Mesenchymal stem cell (in vitro differentiated cells and primary cell): ENCODE data around the gene SDK2.

Source experiments
- DNase-seq: peaks from one replicate; pipeline ENCODE4 v3.0.0-alpha.2; 2013
- H2AFZ ChIP-seq: one replicate; pipeline ENCODE4 v1.6.1; 2013; ENCODE audit warnings: low read depth, mild to moderate bottlenecking, control low read depth, inconsistent platforms, low read length, moderate library complexity
- H2AK5ac ChIP-seq: 2 replicates; pipeline ENCODE4 v1.6.1; 2013; ENCODE audit warnings: low read length, moderate library complexity, mild to moderate bottlenecking, inconsistent platforms; ENCODE audit not compliant: severe bottlenecking
- H2BK120ac ChIP-seq: one replicate; pipeline ENCODE4 v1.6.1; 2013; ENCODE audit warnings: low read depth, mild to moderate bottlenecking, inconsistent platforms, low read length, moderate library complexity
- H2BK12ac ChIP-seq, 2 experiments: one replicate each; pipeline ENCODE4 v1.6.1; 2013; ENCODE audit warnings: inconsistent platforms in 2 of 2, low read length in 2 of 2, mild to moderate bottlenecking in 2 of 2, moderate library complexity in 2 of 2, control low read depth in 1 of 2
- H2BK15ac ChIP-seq: one replicate; pipeline ENCODE4 v1.6.1; 2013; ENCODE audit warnings: mild to moderate bottlenecking, low read depth, inconsistent platforms; ENCODE audit not compliant: poor library complexity, severe bottlenecking
- H2BK5ac ChIP-seq: 2 replicates; pipeline ENCODE4 v1.6.1; 2013; ENCODE audit warnings: low read depth, mild to moderate bottlenecking, low read length, control low read depth, inconsistent platforms; ENCODE audit not compliant: poor library complexity, severe bottlenecking
- H3K14ac ChIP-seq, 2 experiments: one replicate each; pipeline ENCODE4 v1.6.1; 2013; ENCODE audit warnings: inconsistent platforms in 2 of 2, low read length in 2 of 2, control low read depth in 1 of 2, mild to moderate bottlenecking in 1 of 2, moderate library complexity in 1 of 2
- H3K18ac ChIP-seq, 2 experiments: one replicate each; pipeline ENCODE4 v1.6.1; 2013; ENCODE audit warnings: inconsistent platforms in 2 of 2, low read length in 2 of 2, control low read depth in 1 of 2, low read depth in 1 of 2, mild to moderate bottlenecking in 1 of 2
- H3K23ac ChIP-seq, 2 experiments: one replicate each; pipeline ENCODE4 v1.6.1; 2013; ENCODE audit warnings: inconsistent platforms in 2 of 2, low read length in 2 of 2, mild to moderate bottlenecking in 2 of 2, moderate library complexity in 2 of 2, control low read depth in 1 of 2
- H3K27ac ChIP-seq: 2 replicates; pipeline ENCODE4 v1.5.1; 2013; ENCODE audit warnings: mild to moderate bottlenecking, moderate library complexity, low read length, control low read depth, inconsistent platforms; ENCODE audit not compliant: poor library complexity, severe bottlenecking
- H3K27me3 ChIP-seq, 2 experiments: 2 replicates each; pipeline versions ENCODE4 v1.6.1 to v1.7.0; 2013; ENCODE audit warnings: low read length in 2 of 2, mild to moderate bottlenecking in 2 of 2, moderate library complexity in 2 of 2, control low read depth in 1 of 2, inconsistent platforms in 1 of 2; ENCODE audit not compliant: control insufficient read depth in 1 of 2, insufficient read depth in 1 of 2
- H3K36me3 ChIP-seq, 2 experiments: 2 replicates each; pipeline versions ENCODE4 v1.6.1 to v1.7.0; 2013; ENCODE audit warnings: low read length in 2 of 2, control low read depth in 1 of 2, inconsistent platforms in 1 of 2, low read depth in 1 of 2, mild to moderate bottlenecking in 1 of 2; ENCODE audit not compliant: insufficient read depth in 2 of 2, control insufficient read depth in 1 of 2
- H3K4ac ChIP-seq, 2 experiments: one replicate each; pipeline ENCODE4 v1.6.1; 2013; ENCODE audit warnings: inconsistent platforms in 2 of 2, low read length in 2 of 2, mild to moderate bottlenecking in 2 of 2, moderate library complexity in 2 of 2, control low read depth in 1 of 2, low read depth in 1 of 2
- H3K4me1 ChIP-seq: 2 replicates; pipeline ENCODE4 v1.6.1; 2013; ENCODE audit warnings: low read depth, low read length, control low read depth; ENCODE audit not compliant: control insufficient read depth, insufficient read depth
- H3K4me2 ChIP-seq: 2 replicates; pipeline ENCODE4 v1.6.1; 2013; ENCODE audit warnings: low read length, mild to moderate bottlenecking, inconsistent platforms; ENCODE audit not compliant: poor library complexity, severe bottlenecking
- H3K4me3 ChIP-seq, 2 experiments: 2 replicates each; pipeline versions ENCODE4 v1.5.1 to v1.7.0; 2013; ENCODE audit warnings: low read length in 2 of 2, mild to moderate bottlenecking in 2 of 2, control low read depth in 1 of 2, low read depth in 1 of 2; ENCODE audit not compliant: insufficient read depth in 1 of 2
- H3K79me1 ChIP-seq: replicated peaks from 2 replicates; pipeline ENCODE4 v1.6.1; 2013; ENCODE audit warnings: mild to moderate bottlenecking, control low read depth, low read length, inconsistent platforms; ENCODE audit not compliant: poor library complexity, severe bottlenecking
- H3K9ac ChIP-seq: 2 replicates; pipeline ENCODE4 v1.7.0; 2013; ENCODE audit warnings: mild to moderate bottlenecking, low read length, moderate library complexity
- H3K9me3 ChIP-seq: 2 replicates; pipeline ENCODE4 v1.7.0; 2013; ENCODE audit warnings: mild to moderate bottlenecking, low read length; ENCODE audit not compliant: control insufficient read depth
- H4K8ac ChIP-seq: one replicate; pipeline ENCODE4 v1.6.1; 2013; ENCODE audit warnings: inconsistent platforms, mild to moderate bottlenecking, low read length, moderate library complexity
- H4K91ac ChIP-seq: one replicate; pipeline ENCODE4 v1.6.1; 2013; ENCODE audit warnings: mild to moderate bottlenecking, low read length, inconsistent platforms
- WGBS: methylation state at CpG from one replicate; pipeline ENCODE4 v1.1.7; 2013; ENCODE audit warnings: mixed read lengths; 5-methylcytosine and 5-hydroxymethylcytosine counted together

SDK2 gene

DNA sequence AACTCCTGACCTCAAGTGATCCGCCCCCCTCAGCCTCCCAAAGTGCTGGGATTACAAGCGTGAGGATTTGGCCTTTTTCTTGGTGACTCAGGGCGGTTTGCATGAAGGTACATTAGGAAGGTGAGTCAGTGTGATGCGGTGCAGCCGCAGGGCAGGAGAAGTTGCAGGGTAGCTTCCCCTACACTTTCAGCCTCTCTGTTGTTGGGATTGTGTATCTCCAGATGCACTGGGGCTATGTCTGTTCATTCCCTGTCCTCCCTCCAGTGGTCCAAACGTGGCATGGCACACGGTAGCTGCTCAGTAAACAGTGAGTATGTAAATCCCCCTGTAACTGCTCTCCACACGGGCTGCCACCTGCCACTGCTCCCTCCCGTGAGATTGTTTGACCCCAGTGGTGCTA is 223.3 kb downstream of the SDK2 start:
- H3K23ac ChIP-seq = no peak overlapping the region
- H3K14ac ChIP-seq = no peak overlapping the region
- peaks cover 2% of the 10 kb centered on the region for H3K4me1 ChIP-seq
- no peak overlapping the region for H4K91ac ChIP-seq
- WGBS = 74% methylated on average over 9 of the region's 9 CpGs
- H3K18ac ChIP-seq = no peak overlapping the region
- H4K8ac ChIP-seq = no peak overlapping the region
- H2BK12ac ChIP-seq = no peak overlapping the region
- H3K4ac ChIP-seq = no peak overlapping the region
- no peak overlapping the region for H2AK5ac ChIP-seq
- no peak overlapping the region for H3K27ac ChIP-seq
- no peak overlapping the region for H2AFZ ChIP-seq
- peaks cover 0 to 15% of the 10 kb centered on the region in 2 experiments for H3K27me3 ChIP-seq
- H3K4me2 ChIP-seq = no peak overlapping the region
- H3K9ac ChIP-seq = no peak overlapping the region
- H2BK15ac ChIP-seq = no peak overlapping the region
- H3K36me3 ChIP-seq = no peaks in the 10 kb centered on the region
- H3K4me3 ChIP-seq = no peak overlapping the region
- no peak overlapping the region for H2BK5ac ChIP-seq
- no peaks in the 10 kb centered on the region for H3K9me3 ChIP-seq
- no peak overlapping the region for H2BK120ac ChIP-seq
- no peaks in the 10 kb centered on the region for H3K79me1 ChIP-seq
- peak; percentile 23 for DNase-seq

DNA sequence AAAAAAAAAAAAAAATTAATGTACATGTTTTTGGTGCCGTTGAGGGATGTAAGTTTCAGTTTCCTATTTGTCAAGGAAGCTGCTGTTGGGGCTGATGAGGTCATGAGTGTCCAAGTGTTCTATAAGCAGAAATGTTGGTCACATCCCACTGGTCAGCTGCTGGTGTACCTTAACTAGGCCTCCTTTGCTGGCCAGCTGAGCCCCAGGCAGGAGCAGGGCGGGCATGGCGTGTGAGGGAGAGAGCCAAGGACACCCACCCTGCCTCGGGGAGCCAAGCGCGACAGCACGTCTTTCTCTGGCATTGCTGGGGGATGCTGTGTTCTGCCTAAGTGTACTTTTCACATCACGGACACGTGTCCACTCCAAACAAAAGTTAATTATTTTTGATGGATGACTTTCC is 224.4 kb downstream of the SDK2 start:
- Histone ChIP-seq H3K23ac (no peak overlapping the region), H3K36me3 (no peaks in the 10 kb centered on the region), H3K4ac (no peak overlapping the region), H2AK5ac (no peak overlapping the region), H3K4me2 (no peak overlapping the region), H3K18ac (no peak overlapping the region), H2BK120ac (no peak overlapping the region), H3K9me3 (no peaks in the 10 kb centered on the region), H3K4me3 (no peak overlapping the region), H2BK5ac (no peak overlapping the region), H3K4me1 (peaks cover 2% of the 10 kb centered on the region), H3K79me1 (no peaks in the 10 kb centered on the region), H2BK12ac (peak overlapping the region in 1 of 2 experiments; percentile 64), H2AFZ (no peak overlapping the region), H3K9ac (no peak overlapping the region), H3K14ac (no peak overlapping the region), H4K91ac (no peak overlapping the region), H2BK15ac (no peak overlapping the region), H3K27ac (no peak overlapping the region), H4K8ac (no peak overlapping the region), H3K27me3 (peaks cover 0 to 15% of the 10 kb centered on the region in 2 experiments)
- WGBS = 79% methylated on average over 7 of the region's 9 CpGs
- peak; percentile 37 for DNase-seq

DNA sequence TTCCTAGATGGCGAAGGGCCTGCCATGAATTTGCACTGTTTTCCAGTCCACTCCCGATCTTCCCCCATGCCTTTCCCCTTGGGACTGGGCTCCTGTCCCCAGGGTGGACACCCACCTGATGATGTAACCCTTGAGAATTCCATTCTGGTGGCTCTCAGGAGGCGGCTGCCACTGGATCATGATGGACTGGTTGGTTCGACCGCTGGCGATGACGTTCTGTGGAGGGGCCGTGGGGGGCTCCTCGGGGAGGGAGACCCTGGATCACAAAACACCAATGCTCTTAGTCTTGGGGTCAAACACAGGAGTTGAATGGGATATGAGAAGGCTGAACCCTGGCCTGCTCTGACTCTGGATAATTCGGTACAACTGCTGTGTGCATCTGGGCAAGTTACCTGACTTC is 225.2 kb downstream of the SDK2 start:
- no peak overlapping the region for H2AK5ac ChIP-seq
- peaks cover 2% of the 10 kb centered on the region for H3K4me1 ChIP-seq
- H2AFZ ChIP-seq = no peak overlapping the region
- no peak overlapping the region for H4K8ac ChIP-seq
- no peaks in the 10 kb centered on the region for H3K36me3 ChIP-seq
- H3K27ac ChIP-seq = no peak overlapping the region
- no peak overlapping the region for H3K4me2 ChIP-seq
- no peak overlapping the region for H3K4me3 ChIP-seq
- no peaks in the 10 kb centered on the region for H3K9me3 ChIP-seq
- H2BK12ac ChIP-seq = no peak overlapping the region
- no peaks in the 10 kb centered on the region for H3K79me1 ChIP-seq
- H3K9ac ChIP-seq = no peak overlapping the region
- no peak overlapping the region for H2BK120ac ChIP-seq
- H3K18ac ChIP-seq = no peak overlapping the region
- no peak overlapping the region for H2BK5ac ChIP-seq
- H3K23ac ChIP-seq = no peak overlapping the region
- peaks cover 0 to 14% of the 10 kb centered on the region in 2 experiments for H3K27me3 ChIP-seq
- WGBS = 88% methylated on average over 10 of the region's 10 CpGs
- H3K14ac ChIP-seq = no peak overlapping the region
- H2BK15ac ChIP-seq = no peak overlapping the region
- H4K91ac ChIP-seq = no peak overlapping the region
- H3K4ac ChIP-seq = no peak overlapping the region
- DNase-seq = no peak

DNA sequence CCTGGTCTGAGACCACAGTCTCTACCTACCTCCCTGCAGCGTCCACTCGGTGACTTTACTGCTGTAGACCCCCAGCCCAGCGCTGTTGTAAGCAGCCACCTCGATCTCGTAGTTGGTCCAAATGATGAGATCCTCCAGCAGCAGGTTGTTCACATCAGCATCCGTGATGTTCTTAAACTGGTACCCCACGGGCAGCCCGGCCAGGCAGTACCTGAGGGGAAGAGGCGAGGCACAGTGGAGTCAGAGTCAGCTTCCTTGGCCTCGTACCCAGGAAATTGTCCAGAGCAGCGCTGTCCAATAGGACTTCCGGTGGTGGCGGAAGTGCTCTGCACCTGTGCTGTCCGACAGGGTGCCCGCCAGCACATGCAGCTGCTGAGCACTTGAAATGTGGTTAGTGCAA is 228.5 kb downstream of the SDK2 start:
- H3K79me1 ChIP-seq = no peaks in the 10 kb centered on the region
- peaks cover 8% of the 10 kb centered on the region for H3K4me1 ChIP-seq
- H2BK120ac ChIP-seq = no peak overlapping the region
- H2AK5ac ChIP-seq = no peak overlapping the region
- H4K91ac ChIP-seq = no peak overlapping the region
- no peak overlapping the region for H3K18ac ChIP-seq
- no peak for DNase-seq
- H3K4ac ChIP-seq = no peak overlapping the region
- H2BK5ac ChIP-seq = no peak overlapping the region
- peaks cover 0 to 2% of the 10 kb centered on the region in 2 experiments for H3K36me3 ChIP-seq
- H4K8ac ChIP-seq = no peak overlapping the region
- no peak overlapping the region for H3K9ac ChIP-seq
- no peak overlapping the region for H3K27ac ChIP-seq
- H2BK15ac ChIP-seq = no peak overlapping the region
- H3K27me3 ChIP-seq = peaks cover 0 to 5% of the 10 kb centered on the region in 2 experiments
- H2BK12ac ChIP-seq = no peak overlapping the region
- H2AFZ ChIP-seq = no peak overlapping the region
- no peak overlapping the region for H3K4me3 ChIP-seq
- no peak overlapping the region for H3K14ac ChIP-seq
- no peak overlapping the region for H3K4me2 ChIP-seq
- H3K9me3 ChIP-seq = no peaks in the 10 kb centered on the region
- H3K23ac ChIP-seq = no peak overlapping the region
- WGBS = 95% methylated on average over 14 of the region's 15 CpGs
